ENCODE measurements around the gene TMEM247. TPM values are rescaled to one million over a fixed set of nuclear protein-coding genes. Genes with fewer than 3 reads are reported as not detected.

The TMEM247 gene
- total RNA-seq, 4 donors from 2014 or later = not detected

GRCh38 chr2:46477925-46478324 lies 1.4 kb upstream of the TMEM247 start:
- no peaks in the 10 kb centered on the region for H3K36me3 ChIP-seq
- no peak overlapping the region for H3K4me3 ChIP-seq
- no peaks in the 10 kb centered on the region for H3K27me3 ChIP-seq
- no peaks in the 10 kb centered on the region for H3K9me3 ChIP-seq
- DNase-seq = no peak
- H3K4me1 ChIP-seq = peaks cover 0 to 6% (median 0%) of the 10 kb centered on the region in 4 donors
- TF ChIP-seq POLR2A (IDR thresholded peaks at IDR 0.05) (no peak), CTCF (IDR thresholded peaks at IDR 0.05) (no peak)
- no peak overlapping the region for H3K27ac ChIP-seq

GRCh38 chr2:46480562-46480961 lies 1.2 kb downstream of the TMEM247 start:
- H3K9me3 ChIP-seq = no peaks in the 10 kb centered on the region
- TF ChIP-seq CTCF (IDR thresholded peaks at IDR 0.05) = no peak
- TF ChIP-seq POLR2A (IDR thresholded peaks at IDR 0.05) = no peak
- H3K4me1 ChIP-seq = peaks cover 0 to 6% (median 0%) of the 10 kb centered on the region in 4 donors
- H3K27me3 ChIP-seq = no peaks in the 10 kb centered on the region
- H3K27ac ChIP-seq = no peak overlapping the region
- no peak overlapping the region for H3K4me3 ChIP-seq
- no peaks in the 10 kb centered on the region for H3K36me3 ChIP-seq
- DNase-seq = no peak

GRCh38 chr2:46481198-46482193 lies 2.1 kb downstream of the TMEM247 start:
- H3K36me3 ChIP-seq = no peaks in the 10 kb centered on the region
- no peaks in the 10 kb centered on the region for H3K9me3 ChIP-seq
- H3K27me3 ChIP-seq = no peaks in the 10 kb centered on the region
- no peak overlapping the region for H3K4me3 ChIP-seq
- no peak overlapping the region for H3K27ac ChIP-seq
- DNase-seq = no peak
- H3K4me1 ChIP-seq = peaks cover 0 to 6% (median 0%) of the 10 kb centered on the region in 4 donors
- TF ChIP-seq CTCF (IDR thresholded peaks at IDR 0.05) (no peak), POLR2A (IDR thresholded peaks at IDR 0.05) (no peak)

GRCh38 chr2:46482490-46482889 lies 3.1 kb downstream of the TMEM247 start:
- H3K27me3 ChIP-seq = no peaks in the 10 kb centered on the region
- H3K4me3 ChIP-seq = no peak overlapping the region
- TF ChIP-seq POLR2A (IDR thresholded peaks at IDR 0.05) (no peak), CTCF (IDR thresholded peaks at IDR 0.05) (no peak)
- no peaks in the 10 kb centered on the region for H3K36me3 ChIP-seq
- no peaks in the 10 kb centered on the region for H3K9me3 ChIP-seq
- H3K4me1 ChIP-seq = peaks cover 0 to 7% (median 0%) of the 10 kb centered on the region in 4 donors
- no peak overlapping the region for H3K27ac ChIP-seq
- DNase-seq = no peak

- TF ChIP-seq POLR2A (IDR thresholded peaks at IDR 0.05) (no peak), CTCF (IDR thresholded peaks at IDR 0.05) (no peak)
- H3K36me3 ChIP-seq = no peaks in the 10 kb centered on the region
- H3K27ac ChIP-seq = no peak overlapping the region
- no peaks in the 10 kb centered on the region for H3K27me3 ChIP-seq
- no peak for DNase-seq
- peaks cover 0 to 17% (median 0%) of the 10 kb centered on the region in 4 donors for H3K4me1 ChIP-seq
- no peak overlapping the region for H3K4me3 ChIP-seq
- H3K9me3 ChIP-seq = no peaks in the 10 kb centered on the region
Observed at GRCh38 chr2:46485002-46485401, 5.6 kb downstream of the TMEM247 start.

Measured in Peyer's patch (tissue), 4 donors.